ENCODE measurements around the gene PLA2G2F.

GRCh38 chr1:20102875-20103274 lies 36.2 kb upstream of the PLA2G2F start:
- TF ChIP-seq CTCF (IDR thresholded peaks at IDR 0.05; ENCODE audit: poor library complexity) (no peak), EZH2phosphoT487 (IDR thresholded peaks at IDR 0.05; ENCODE audit: low read depth, severe bottlenecking, unreplicated experiment) (no peak), EZH2 (IDR thresholded peaks at IDR 0.05; ENCODE audit: borderline replicate concordance) (no peak)

Data from hepatocyte (in vitro differentiated cells).